Activated T-cell treated with anti-CD3 and anti-CD28 coated beads for 4 hours (primary cell): ENCODE data around the gene SMIM31.

Experiments
- DNase-seq: peaks from one replicate; pipeline ENCODE4 v3.0.0-alpha.2; 2020

The SMIM31 gene

DNA sequence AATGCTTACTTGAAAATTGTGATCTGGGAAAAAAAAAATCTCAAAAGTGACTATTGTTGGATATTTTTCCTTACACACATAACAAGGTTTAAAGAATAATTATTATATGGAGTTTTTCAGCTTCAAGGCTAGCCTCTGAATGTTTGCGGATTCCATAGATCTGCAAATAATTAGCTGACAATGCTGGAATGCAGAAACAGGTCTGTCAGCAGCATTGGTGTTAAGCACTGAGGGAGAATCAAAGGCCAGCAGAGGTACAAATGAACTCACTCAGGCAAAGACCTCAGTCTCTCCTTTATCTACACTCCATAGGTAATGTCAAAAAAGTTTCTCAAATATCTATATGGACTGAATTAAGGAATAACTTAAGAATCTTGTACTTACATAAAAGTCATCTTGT lies 35.1 kb downstream of the SMIM31 start:
- no peak for DNase-seq

DNA sequence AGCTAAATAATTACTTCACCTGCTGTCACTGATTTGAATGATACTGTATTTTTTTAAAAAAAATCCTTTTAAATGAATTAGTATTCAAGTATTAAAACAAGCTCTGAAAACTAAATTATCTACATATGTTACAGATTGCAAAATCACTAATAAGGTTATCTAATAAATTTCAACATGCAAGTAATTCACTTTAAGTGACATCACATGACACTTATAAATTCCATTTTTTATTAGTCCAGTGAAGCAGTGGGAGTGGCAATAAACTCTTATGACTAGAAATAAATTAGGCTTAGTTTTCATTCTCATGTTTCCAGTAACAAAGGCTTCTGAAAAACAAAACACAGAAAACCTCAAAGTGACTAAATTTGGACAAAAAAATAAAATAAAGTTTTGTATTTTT lies 36.3 kb downstream of the SMIM31 start:
- no peak for DNase-seq

DNA sequence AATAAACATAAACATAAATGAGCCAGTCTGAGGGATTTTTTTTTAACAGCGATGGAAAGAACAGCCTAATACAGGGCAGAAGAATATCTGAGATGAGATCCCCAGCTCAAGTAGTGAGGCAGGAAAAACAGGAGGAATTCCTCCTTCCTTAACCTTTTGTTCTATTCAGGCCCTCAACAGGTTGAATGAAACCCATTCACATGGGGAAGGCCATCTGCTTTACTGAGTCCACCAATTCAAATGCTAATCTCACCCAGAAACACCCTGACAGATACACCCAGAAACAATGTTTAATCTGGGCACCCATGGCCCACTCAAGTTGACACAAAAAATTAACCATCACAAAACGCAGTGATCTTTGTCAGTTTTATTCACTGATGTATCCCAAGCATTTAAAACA lies 45.5 kb downstream of the SMIM31 start:
- DNase-seq: no peak

DNA sequence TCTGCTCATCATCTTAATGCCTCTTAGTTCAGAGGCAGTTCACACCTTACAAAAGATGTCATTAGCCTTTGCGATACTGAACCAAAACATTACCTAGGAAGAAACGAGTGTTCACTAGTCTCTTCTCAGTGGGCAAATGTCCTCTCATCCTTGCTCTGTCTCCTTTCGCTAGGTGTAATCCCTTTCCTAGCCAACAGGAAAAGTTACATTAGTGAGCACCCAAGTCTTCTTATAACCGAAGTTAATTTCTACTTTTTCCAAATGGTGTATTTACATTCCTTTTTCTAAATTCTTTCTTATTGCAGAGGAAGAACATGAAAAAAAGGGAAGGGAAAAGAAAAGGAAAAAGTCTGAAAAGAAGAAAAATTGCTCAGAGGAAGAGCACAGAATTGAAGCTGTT lies 46.9 kb downstream of the SMIM31 start:
- DNase-seq: no peak

DNA sequence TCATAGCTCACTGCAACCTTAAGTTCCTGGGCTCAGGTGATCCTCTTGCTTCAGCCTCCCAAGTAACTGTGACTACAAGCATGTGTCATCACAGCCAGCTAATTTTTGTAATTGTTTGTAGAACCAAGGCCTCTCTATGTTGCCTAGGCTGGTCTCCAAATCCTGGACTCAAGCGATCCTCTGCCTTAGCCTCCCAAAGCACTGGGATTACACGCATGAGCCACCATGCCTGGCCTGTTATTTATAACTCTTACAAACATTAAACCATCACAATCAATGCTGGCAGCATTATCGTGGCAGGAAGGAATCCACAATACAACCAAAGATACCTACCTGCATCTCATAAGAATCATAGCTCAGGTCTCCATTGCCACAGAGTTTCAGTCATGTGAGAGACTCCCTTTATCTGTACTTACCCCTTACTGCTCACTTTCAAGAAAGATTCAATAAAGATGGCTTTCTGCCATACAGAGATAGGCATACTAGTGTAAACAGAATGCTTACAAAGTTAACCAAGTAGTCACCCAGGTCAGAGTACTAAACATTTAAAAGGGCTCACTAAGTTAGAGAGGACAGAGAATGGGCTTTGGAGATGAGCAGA lies 48.5 kb downstream of the SMIM31 start:
- DNase-seq: no peak

DNA sequence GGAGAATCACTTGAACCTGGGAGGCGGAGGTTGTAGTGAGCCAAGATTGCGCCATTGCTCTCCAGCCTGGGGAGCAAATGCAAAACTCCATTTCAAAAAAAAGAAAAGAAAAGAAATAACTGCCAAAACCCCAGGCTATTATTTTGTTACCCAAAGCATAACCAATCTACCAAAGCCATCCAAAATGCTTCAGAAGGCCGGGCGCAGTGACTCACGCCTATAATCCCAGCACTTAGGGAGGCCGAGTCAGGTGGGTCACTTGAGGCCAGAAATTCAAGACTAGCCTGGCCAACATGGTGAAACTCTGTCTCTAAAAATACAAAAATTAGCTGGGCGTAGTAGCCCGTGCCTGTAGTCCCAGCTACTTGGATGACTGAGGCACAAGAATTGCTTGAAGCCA lies 49.8 kb downstream of the SMIM31 start:
- no peak for DNase-seq

DNA sequence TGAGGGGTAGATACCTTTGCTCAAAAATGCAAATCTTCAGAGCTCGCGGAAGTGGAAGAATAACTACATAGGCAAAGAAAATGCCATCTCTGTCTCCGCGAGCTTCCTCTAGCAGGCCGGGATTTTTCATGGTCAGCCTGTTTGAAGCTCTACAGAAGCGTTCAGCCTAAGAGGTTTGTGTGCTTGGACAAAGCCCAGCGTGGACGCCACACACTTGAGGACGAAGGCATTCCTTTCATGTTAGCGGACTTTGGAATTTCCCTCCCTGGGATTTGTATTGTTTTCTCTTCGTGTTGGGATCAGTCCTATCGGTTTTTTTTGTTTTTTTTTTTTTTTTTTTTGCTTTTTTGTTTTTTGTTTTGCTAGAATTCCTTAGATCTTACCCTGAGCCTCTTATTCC lies 53.7 kb downstream of the SMIM31 start:
- no peak for DNase-seq

DNA sequence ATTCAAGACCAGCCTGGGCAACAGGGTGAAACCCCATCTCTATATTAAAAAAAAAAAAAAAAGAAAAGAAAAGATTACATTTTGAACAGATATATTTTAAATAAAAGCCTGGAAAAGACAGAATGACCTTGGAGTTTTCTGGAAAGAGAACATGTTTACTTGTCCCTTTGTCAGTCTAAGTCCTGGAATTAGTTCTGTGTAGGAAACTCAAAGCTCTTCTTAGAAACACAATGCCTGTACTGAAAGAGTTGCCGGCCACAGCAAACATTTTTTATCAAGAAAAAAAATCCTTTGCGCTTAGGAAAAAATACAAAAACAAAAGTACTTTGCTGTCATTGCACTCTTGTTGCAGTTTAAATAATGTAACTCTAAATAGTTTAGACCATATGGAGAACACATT lies 59.6 kb downstream of the SMIM31 start:
- no peak for DNase-seq

DNA sequence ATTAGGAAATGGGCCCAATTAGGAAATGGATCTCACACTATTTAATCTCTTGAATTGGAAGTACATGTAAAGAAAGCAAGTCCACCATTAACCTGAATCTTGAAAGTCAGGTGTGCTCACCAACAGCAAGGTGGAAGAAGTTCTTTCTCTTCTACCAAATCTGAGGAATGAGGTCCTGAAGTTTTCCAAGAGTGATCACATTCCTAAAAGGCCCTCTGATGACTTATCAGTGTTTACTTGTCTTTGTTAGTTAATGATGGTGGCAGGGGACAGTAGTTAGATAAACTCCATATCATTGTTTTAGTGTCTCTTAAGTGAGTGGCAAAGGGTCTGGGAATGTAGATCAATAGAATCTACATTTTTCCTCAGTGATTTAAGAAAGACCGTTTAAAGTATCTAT lies 61.8 kb downstream of the SMIM31 start:
- DNase-seq: no peak

DNA sequence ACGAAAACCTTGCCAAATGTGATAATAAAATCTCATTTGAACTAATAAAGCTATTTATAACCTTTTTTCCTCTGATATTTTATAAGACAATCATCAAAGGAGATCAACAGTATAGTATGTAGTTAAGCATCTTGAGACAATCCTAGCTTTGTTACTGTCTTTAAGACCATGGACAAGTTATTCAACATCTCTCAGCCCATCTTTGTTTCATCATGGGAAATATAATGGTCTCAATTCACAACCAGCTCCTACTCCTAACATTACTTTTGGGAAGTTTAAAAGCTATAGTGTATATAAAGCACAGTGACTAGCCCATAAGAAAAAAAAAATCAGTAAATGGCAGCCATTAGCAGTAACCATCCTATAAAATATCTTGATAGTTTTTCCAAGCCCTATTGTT lies 65.4 kb downstream of the SMIM31 start:
- DNase-seq: no peak

DNA sequence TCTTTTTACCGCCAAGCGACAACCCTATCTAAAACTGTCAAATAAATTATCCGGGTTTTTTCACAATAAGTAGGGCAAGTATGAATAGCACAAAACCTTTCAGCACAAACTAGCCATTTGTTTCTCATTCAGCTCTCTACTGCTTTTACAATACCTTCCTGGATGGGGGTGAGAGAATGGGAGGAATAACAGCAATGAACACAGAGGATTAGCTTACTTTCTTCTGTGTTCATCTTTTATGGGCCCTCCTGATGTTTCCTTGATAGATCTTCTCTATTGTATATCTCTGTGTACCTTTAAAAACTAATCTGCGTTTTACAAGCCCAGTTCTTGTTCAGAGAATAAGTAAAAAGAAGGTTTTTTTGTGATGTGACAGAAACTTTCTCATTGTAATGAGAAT lies 67.8 kb downstream of the SMIM31 start:
- DNase-seq: no peak

DNA sequence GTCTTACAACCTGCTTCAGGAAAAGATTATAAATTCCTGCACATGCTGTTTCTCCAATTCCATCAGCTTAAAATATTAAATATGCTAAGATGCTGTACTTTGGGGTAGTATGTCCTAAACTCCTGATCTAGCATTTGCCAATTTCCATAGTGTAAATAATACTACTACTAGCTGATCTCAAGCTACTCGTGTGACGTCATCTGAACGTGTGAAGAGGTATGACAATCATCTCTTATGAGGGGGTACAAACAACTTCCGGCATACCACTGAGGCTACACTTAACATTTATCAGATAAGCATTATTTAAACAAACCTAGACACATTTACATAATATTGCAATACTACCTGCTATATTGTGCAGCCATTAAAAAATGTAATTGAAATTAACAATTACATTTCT lies 70.7 kb downstream of the SMIM31 start:
- DNase-seq: no peak

DNA sequence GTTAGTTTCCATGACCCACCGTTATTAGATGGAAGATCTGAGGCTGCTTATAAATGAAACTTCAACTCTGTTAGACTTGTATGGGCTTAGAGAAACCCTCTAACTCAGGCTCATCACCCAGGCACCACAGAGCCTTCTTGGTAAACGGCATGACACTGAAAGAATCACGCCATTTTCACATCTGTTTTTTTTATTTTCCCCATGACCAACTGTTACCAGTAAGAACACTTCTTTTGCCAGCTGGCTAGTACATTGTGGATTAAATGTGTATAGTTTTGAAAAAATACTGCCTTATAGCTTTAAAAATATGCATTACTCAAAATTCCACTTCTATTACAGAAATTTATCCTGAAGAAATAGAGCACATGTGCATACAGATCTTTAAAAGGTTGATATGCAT lies 75.0 kb downstream of the SMIM31 start:
- DNase-seq: no peak

DNA sequence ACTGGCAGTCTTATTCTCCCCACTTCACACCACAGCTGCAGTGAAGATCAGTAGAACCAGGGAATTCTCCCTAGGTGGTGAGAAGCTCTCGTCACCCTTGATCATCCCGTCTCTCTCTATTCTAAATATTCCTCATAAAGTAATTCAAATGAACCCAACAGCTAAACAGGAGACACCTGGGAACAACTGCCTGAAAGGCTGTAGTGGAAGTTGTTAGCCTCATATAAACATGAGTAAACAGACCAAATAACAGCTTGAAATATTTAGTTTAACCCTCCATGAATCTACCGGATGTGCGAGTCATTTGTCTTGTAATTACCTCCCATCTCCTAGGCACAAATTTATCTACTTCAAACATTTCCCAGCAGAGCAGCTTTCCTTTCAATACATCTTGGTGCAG lies 92.6 kb downstream of the SMIM31 start:
- DNase-seq: no peak

DNA sequence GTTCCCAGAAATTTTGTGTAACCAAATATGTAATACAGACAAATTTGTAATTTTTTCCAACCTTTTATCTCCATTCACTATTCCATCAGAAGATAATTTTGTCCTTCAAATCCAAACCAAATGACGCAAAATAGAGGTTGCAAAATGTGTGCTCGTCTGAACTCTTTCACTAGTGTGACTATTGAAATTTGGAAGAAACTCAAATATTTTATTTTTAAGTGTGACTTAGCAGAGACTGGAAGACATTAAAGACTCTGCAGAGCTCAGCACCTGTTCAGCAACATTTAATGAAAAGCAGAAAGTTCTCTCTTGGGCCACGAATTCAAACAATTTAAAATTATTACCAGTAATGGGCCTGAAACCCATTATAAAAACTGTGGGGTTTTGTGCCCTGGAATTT lies 93.1 kb downstream of the SMIM31 start:
- no peak for DNase-seq

DNA sequence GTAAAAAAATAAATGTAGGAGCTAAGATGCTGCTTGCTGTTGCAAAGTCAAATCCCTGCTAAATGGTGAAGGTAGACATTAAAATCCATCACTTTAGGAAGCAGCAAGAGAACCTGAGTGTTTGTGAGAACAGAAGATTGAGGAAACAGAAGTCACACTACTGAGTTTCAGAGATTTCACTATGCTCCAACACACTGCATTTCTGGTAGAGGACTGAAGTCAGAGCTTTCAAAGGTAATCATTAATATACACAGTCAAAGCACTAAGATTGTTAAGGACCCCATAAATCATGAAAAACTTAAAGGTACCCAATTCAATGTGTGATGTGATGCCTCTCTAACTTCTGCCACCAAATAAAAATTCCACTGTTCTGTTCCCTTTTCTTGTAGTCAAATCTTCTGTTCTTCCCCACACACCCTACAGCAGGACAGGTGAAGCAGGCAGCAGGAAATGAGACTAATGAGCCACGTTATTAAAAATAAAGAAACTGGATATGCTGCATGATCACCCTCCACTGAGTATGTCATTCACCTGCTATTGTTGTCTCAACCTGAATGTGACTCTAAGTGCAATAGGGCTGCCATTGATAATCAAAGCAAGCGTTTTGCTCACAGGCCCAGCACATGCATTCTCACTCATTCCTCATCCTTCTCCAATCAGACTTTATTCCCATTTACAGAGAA lies 94.2 kb downstream of the SMIM31 start:
- no peak for DNase-seq
